ENCODE results near the gene CGB8. TPM values are rescaled to one million over a fixed set of nuclear protein-coding genes. Genes with fewer than 3 reads are reported as not detected.
"Not testable (repeated sequence)": the region's sequence is repeated elsewhere in the genome, so short reads cannot be mapped to it uniquely, and the experiment has no call there.

The CGB8 gene
- total RNA-seq, 1 donor from 2014 or later = 1.2 TPM

GRCh38 chr19:49031642-49032301 is 17.1 kb downstream of the CGB8 start, which contains the start of gene CGB2:
TSS of gene CGB2 (plus strand) at chr19:49031890. CDS start at chr19:49032096, 206 bp downstream.
- DNase-seq (ENCODE audit: low read depth); H3K4me3 ChIP-seq (ENCODE audit: low read depth, low read length): not testable (repeated sequence)
- TF ChIP-seq CTCF (conservative IDR thresholded peaks at IDR 0.05; ENCODE audit: low read depth, low read length) = peak; percentile 45

GRCh38 chr19:49030323-49030722 is 18.6 kb downstream of the CGB8 start:
- H3K4me3 ChIP-seq (ENCODE audit: low read depth, low read length); DNase-seq (ENCODE audit: low read depth): not testable (repeated sequence)

- not testable (repeated sequence) for DNase-seq (ENCODE audit: low read depth); H3K4me3 ChIP-seq (ENCODE audit: low read depth, low read length)
Observed at GRCh38 chr19:49029749-49030148, 19.2 kb downstream of the CGB8 start.

- H3K4me3 ChIP-seq (ENCODE audit: low read depth, low read length); DNase-seq (ENCODE audit: low read depth): not testable (repeated sequence)
Observed at GRCh38 chr19:49028686-49029085, 20.2 kb downstream of the CGB8 start.

- DNase-seq (ENCODE audit: low read depth); H3K4me3 ChIP-seq (ENCODE audit: low read depth, low read length): not testable (repeated sequence)
Observed at GRCh38 chr19:49025599-49025998, 23.3 kb downstream of the CGB8 start.

- not testable (repeated sequence) for DNase-seq (ENCODE audit: low read depth); H3K4me3 ChIP-seq (ENCODE audit: low read depth, low read length)
Observed at GRCh38 chr19:49025088-49025487, 23.8 kb downstream of the CGB8 start.

- not testable (repeated sequence) for H3K4me3 ChIP-seq (ENCODE audit: low read depth, low read length); DNase-seq (ENCODE audit: low read depth)
Observed at GRCh38 chr19:49024233-49024632, 24.7 kb downstream of the CGB8 start, which contains the start of gene CGB3. TSS of gene CGB3 (minus strand) at chr19:49024333. CDS start at chr19:49023971, 362 bp downstream.

- no peak for DNase-seq (ENCODE audit: low read depth)
- no peak for TF ChIP-seq CTCF (conservative IDR thresholded peaks at IDR 0.05; ENCODE audit: low read depth, low read length)
- no peak overlapping the region for H3K4me3 ChIP-seq (ENCODE audit: low read depth, low read length)
Observed at GRCh38 chr19:49022116-49022515, 26.8 kb downstream of the CGB8 start.

GRCh38 chr19:49020931-49021895 is 27.7 kb downstream of the CGB8 start:
- no peak for DNase-seq (ENCODE audit: low read depth)
- no peak overlapping the region for H3K4me3 ChIP-seq (ENCODE audit: low read depth, low read length)
- TF ChIP-seq CTCF (conservative IDR thresholded peaks at IDR 0.05; ENCODE audit: low read depth, low read length) = no peak

- DNase-seq (ENCODE audit: low read depth) = no peak
- no peak overlapping the region for H3K4me3 ChIP-seq (ENCODE audit: low read depth, low read length)
- TF ChIP-seq CTCF (conservative IDR thresholded peaks at IDR 0.05; ENCODE audit: low read depth, low read length) = no peak
Observed at GRCh38 chr19:49020342-49020741, 28.6 kb downstream of the CGB8 start.

All from epithelial cell of proximal tubule (primary cell).